Neutrophil (primary cell): Measurements from ENCODE around the gene BMS1.

Experiments
- H3K27ac ChIP-seq: fragments of 200-600 bp; sonication (generic); 2 replicates; pipeline ENCODE4 v1.5.1; 2016; ENCODE audit warnings: mild to moderate bottlenecking, moderate library complexity
- H3K27me3 ChIP-seq: fragments of 200-600 bp; sonication (generic); 2 replicates; pipeline ENCODE4 v1.6.0; 2016; ENCODE audit warnings: mild to moderate bottlenecking
- H3K36me3 ChIP-seq: fragments of 200-600 bp; sonication (generic); 2 replicates; pipeline ENCODE4 v1.5.1; 2017
- H3K4me1 ChIP-seq, 2 experiments: fragments of 200-600 bp in 1 of 2; sonication (generic) in 1 of 2; 1 replicate in 1 of 2; 2 replicates in 1 of 2; pipeline versions ENCODE4 v1.5.1 to v1.6.1; 2013 to 2016; ENCODE audit warnings: low read depth in 1 of 2, low read length in 1 of 2, mild to moderate bottlenecking in 1 of 2, moderate library complexity in 1 of 2; ENCODE audit not compliant: control insufficient read depth in 1 of 2, insufficient read depth in 1 of 2
- H3K4me3 ChIP-seq, 2 experiments: fragments of 200-600 bp in 1 of 2; sonication (generic) in 1 of 2; 1 replicate in 1 of 2; 2 replicates in 1 of 2; pipeline ENCODE4 v1.5.1; 2013 to 2016; ENCODE audit warnings: low read depth in 1 of 2, low read length in 1 of 2, mild to moderate bottlenecking in 1 of 2, moderate library complexity in 1 of 2
- H3K9me3 ChIP-seq: fragments of 200-600 bp; sonication (generic); 2 replicates; pipeline ENCODE4 v1.5.1; 2016
- CTCF ChIP-seq: fragments of 200-600 bp; sonication (generic); IDR thresholded peaks from 2 replicates; pipeline ENCODE4 v1.5.1; 2016; ENCODE audit warnings: antibody characterized with exemption

The BMS1 gene

GRCh38 chr10:42776681-42777080, 5.9 kb upstream of the BMS1 start:
- no peak for TF ChIP-seq CTCF
- no peak overlapping the region for H3K27ac ChIP-seq
- peaks cover 15 to 16% of the 10 kb centered on the region in 2 experiments for H3K4me1 ChIP-seq
- no peaks in the 10 kb centered on the region for H3K9me3 ChIP-seq
- H3K27me3 ChIP-seq: peaks cover 49% of the 10 kb centered on the region
- no peaks in the 10 kb centered on the region for H3K36me3 ChIP-seq
- H3K4me3 ChIP-seq: no peak overlapping the region

- Histone ChIP-seq H3K9me3 (no peaks in the 10 kb centered on the region), H3K27ac (no peak overlapping the region), H3K4me1 (peaks cover 22 to 29% of the 10 kb centered on the region in 2 experiments), H3K27me3 (peaks cover 24% of the 10 kb centered on the region), H3K36me3 (peaks cover 2% of the 10 kb centered on the region), H3K4me3 (no peak overlapping the region)
- no peak for TF ChIP-seq CTCF
Measured at GRCh38 chr10:42780456-42780855, 2.1 kb upstream of the BMS1 start.

- H3K4me1 ChIP-seq: peaks cover 22 to 29% of the 10 kb centered on the region in 2 experiments
- peaks cover 14% of the 10 kb centered on the region for H3K36me3 ChIP-seq
- peak overlapping the region; percentile 63 to 74 for H3K4me3 ChIP-seq
- H3K27ac ChIP-seq: peak overlapping the region; percentile 80
- no peaks in the 10 kb centered on the region for H3K9me3 ChIP-seq
- peaks cover 9% of the 10 kb centered on the region for H3K27me3 ChIP-seq
- no peak for TF ChIP-seq CTCF
Measured at GRCh38 chr10:42781893-42782445, 626 bp upstream of the BMS1 start.

- Histone ChIP-seq H3K9me3 (no peaks in the 10 kb centered on the region), H3K27ac (peak overlapping the region; percentile 80), H3K4me3 (peak overlapping the region; percentile 63 to 74), H3K27me3 (no peaks in the 10 kb centered on the region), H3K36me3 (peaks cover 24% of the 10 kb centered on the region), H3K4me1 (peaks cover 22 to 29% of the 10 kb centered on the region in 2 experiments)
- TF ChIP-seq CTCF: no peak
Measured at GRCh38 chr10:42783181-42783549, 570 bp downstream of the BMS1 start.

GRCh38 chr10:42785759-42786158, 3.2 kb downstream of the BMS1 start:
- Histone ChIP-seq H3K36me3 (peaks cover 41% of the 10 kb centered on the region), H3K27me3 (no peaks in the 10 kb centered on the region), H3K9me3 (no peaks in the 10 kb centered on the region), H3K27ac (no peak overlapping the region), H3K4me1 (peaks cover 6 to 14% of the 10 kb centered on the region in 2 experiments), H3K4me3 (no peak overlapping the region)
- TF ChIP-seq CTCF: no peak

GRCh38 chr10:42790835-42791234, 8.2 kb downstream of the BMS1 start:
- Histone ChIP-seq H3K27ac (no peak overlapping the region), H3K4me3 (no peak overlapping the region), H3K9me3 (no peaks in the 10 kb centered on the region), H3K4me1 (no peaks in the 10 kb centered on the region), H3K27me3 (no peaks in the 10 kb centered on the region), H3K36me3 (peaks cover 78% of the 10 kb centered on the region)
- no peak for TF ChIP-seq CTCF
